Measurements from ENCODE around the gene SEC31A. TPM values are rescaled to one million over a fixed set of nuclear protein-coding genes. Genes with fewer than 3 reads are reported as not detected.

Gene SEC31A
- total and polyA plus RNA-seq, 2 of the 4 experiments (the other 2 are of a cell fraction), result 278 to 366 TPM

DNA sequence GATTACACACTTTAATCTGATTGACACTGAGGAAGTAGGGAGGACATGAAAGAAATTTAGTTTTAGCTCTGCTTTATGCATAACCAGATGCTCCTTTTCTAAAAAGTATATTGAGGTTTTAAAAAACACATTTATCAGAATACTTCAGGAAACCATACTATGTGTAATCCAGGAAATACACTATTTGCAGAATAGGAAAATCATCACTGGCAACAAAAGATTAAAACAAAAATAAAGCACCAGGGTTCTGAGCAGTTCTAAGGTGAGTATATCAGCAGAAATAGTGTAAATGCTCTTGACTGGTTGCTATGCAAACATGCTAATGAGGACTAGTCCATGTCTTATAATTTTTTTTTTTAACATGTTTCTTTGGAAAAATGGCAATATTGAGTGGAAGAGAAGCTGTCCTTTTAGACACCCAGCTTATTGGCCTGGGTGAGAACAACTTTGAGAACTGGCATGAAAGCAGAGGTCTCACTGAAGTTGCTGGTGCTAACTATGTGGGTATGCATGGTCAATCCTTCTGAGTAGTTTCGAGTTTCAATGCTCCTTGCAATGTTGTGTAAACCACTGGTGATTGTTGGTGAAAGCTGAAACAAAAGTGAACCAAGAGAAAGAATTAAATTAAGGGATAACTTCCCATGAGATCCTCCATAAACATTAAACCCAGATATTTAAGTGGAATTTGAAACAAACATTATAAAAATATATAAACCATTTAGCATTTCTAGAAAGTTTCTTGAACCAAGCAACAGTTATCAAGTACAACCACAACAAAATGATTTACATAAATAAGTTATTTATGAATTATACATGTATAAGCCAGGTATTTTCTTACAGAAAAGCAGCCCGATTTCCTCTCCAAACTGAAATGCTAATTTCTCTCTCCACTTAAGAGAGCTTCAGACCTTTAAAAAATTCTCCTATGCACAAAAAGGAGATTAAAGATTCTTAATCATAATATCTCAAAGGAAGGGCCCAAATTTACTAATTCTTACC lies 72.0 kb downstream of the SEC31A start:
- Histone ChIP-seq H3K4me1 (ENCODE audit: control insufficient read depth, insufficient read depth, low read length) (peaks cover 3% of the 10 kb centered on the region; the same call in 1 of the 2 replicates), H2BK5ac (ENCODE audit: low read depth, low read length, poor library complexity, severe bottlenecking) (peak overlapping the region; percentile 7), H4K5ac (ENCODE audit: low read depth, low read length) (no peak overlapping the region), H3K79me1 (ENCODE audit: low read depth in 1 of 2, low read length in 2 of 2) (peaks cover 13 to 16% of the 10 kb centered on the region in 2 experiments), H4K8ac (ENCODE audit: low read depth in 2 of 2, low read length in 2 of 2) (no peak overlapping the region), H3K4me3 (ENCODE audit: insufficient read depth, low read depth, low read length) (no peak overlapping the region), H3K14ac (replicated peaks; ENCODE audit: low read depth, low read length) (no peak overlapping the region), H3K9me3 (ENCODE audit: control insufficient read depth, insufficient read depth, low read length) (no peaks in the 10 kb centered on the region), H2BK120ac (ENCODE audit: low read depth, low read length) (no peak overlapping the region), H2AK5ac (ENCODE audit: low read depth, low read length) (no peak overlapping the region), H3K27me3 (ENCODE audit: control insufficient read depth, insufficient read depth, low read length) (no peaks in the 10 kb centered on the region), H3K9ac (ENCODE audit: low read depth, low read length) (no peak overlapping the region), H3K36me3 (ENCODE audit: control insufficient read depth, insufficient read depth, low read length) (peaks cover 47% of the 10 kb centered on the region), H2BK15ac (ENCODE audit: low read depth, low read length) (no peak overlapping the region), H4K20me1 (ENCODE audit: insufficient read depth, low read length) (peaks cover 3% of the 10 kb centered on the region; the same call in 1 of the 2 replicates), H3K27ac (ENCODE audit: insufficient read depth, low read length) (no peak overlapping the region), H3K23ac (ENCODE audit: low read depth, low read length) (no peak overlapping the region), H2AK9ac (replicated peaks; ENCODE audit: low read depth, low read length, poor library complexity) (no peak overlapping the region), H3K4ac (ENCODE audit: low read depth, low read length) (no peak overlapping the region), H2BK20ac (ENCODE audit: low read depth, low read length) (no peak overlapping the region), H3K9me1 (ENCODE audit: insufficient read depth, low read length) (no peaks in the 10 kb centered on the region; the same call in 1 of the 2 replicates), H3K4me2 (ENCODE audit: low read depth, low read length) (no peak overlapping the region), H4K91ac (ENCODE audit: insufficient read depth, low read depth, low read length) (no peak overlapping the region), H3K56ac (ENCODE audit: extremely low read depth, insufficient read depth, low read length) (no peak overlapping the region), H3K18ac (ENCODE audit: low read depth, low read length) (no peak overlapping the region), H2AFZ (replicated peaks; ENCODE audit: low read length, poor library complexity) (no peak overlapping the region)
- ChIA-PET CTCF (interaction anchor here (0.6 kb wide), 1 partner anchor 255 kb away, joined by 4 read pairs; no protein-coding TSS in a partner anchor), POLR2A (ENCODE audit: unreplicated experiment) (no interaction called here)
- dilution Hi-C loops (cut with HindIII; ENCODE audit: low sequenced_read_pairs, unreplicated experiment), result no loop called here
- TF ChIP-seq RFX5 (IDR thresholded peaks at IDR 0.05; ENCODE audit: low read depth, low read length), result no peak
- no peak for TF ChIP-seq POLR2A (IDR thresholded peaks at IDR 0.05; ENCODE audit: low read depth, low read length)
- TF ChIP-seq RAD21 (IDR thresholded peaks at IDR 0.05; ENCODE audit: low read length), result no peak
- TF ChIP-seq, protein P1, sequence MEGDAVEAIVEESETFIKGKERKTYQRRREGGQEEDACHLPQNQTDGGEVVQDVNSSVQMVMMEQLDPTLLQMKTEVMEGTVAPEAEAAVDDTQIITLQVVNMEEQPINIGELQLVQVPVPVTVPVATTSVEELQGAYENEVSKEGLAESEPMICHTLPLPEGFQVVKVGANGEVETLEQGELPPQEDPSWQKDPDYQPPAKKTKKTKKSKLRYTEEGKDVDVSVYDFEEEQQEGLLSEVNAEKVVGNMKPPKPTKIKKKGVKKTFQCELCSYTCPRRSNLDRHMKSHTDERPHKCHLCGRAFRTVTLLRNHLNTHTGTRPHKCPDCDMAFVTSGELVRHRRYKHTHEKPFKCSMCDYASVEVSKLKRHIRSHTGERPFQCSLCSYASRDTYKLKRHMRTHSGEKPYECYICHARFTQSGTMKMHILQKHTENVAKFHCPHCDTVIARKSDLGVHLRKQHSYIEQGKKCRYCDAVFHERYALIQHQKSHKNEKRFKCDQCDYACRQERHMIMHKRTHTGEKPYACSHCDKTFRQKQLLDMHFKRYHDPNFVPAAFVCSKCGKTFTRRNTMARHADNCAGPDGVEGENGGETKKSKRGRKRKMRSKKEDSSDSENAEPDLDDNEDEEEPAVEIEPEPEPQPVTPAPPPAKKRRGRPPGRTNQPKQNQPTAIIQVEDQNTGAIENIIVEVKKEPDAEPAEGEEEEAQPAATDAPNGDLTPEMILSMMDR (conservative IDR thresholded peaks at IDR 0.05; ENCODE audit: low read depth, low read length), result no peak
- no peak for TF ChIP-seq MAFK (IDR thresholded peaks at IDR 0.05; ENCODE audit: low read depth, low read length)
- TF ChIP-seq BHLHE40 (IDR thresholded peaks at IDR 0.05; ENCODE audit: low read depth, low read length), result no peak
- TF ChIP-seq MXI1 (IDR thresholded peaks at IDR 0.05; ENCODE audit: borderline replicate concordance, low read depth, low read length), result no peak
- no peak for TF ChIP-seq CHD1 (IDR thresholded peaks at IDR 0.05; ENCODE audit: low read depth, low read length)
- intact Hi-C loops (cut with micrococcal nuclease), result no loop called here
- ATAC-seq (ENCODE audit: low read depth) (no peak), DNase-seq (no peak)
- no CpG with 5 or more reads among the region's 2 CpGs for WGBS, 2 experiments (ENCODE audit: extremely low coverage in 2 of 2, insufficient read length in 1 of 2)
- TSS peak; percentile 86 for BruUV-seq (replicated peaks)
- in situ Hi-C loops (cut with MboI; ENCODE audit: low sequenced_read_pairs), result no loop called here

All from IMR-90 (cell line).